ENCODE data around the gene PITPNB.

- TF ChIP-seq POLR2A (IDR thresholded peaks at IDR 0.05), result no peak
- TF ChIP-seq, protein P1, sequence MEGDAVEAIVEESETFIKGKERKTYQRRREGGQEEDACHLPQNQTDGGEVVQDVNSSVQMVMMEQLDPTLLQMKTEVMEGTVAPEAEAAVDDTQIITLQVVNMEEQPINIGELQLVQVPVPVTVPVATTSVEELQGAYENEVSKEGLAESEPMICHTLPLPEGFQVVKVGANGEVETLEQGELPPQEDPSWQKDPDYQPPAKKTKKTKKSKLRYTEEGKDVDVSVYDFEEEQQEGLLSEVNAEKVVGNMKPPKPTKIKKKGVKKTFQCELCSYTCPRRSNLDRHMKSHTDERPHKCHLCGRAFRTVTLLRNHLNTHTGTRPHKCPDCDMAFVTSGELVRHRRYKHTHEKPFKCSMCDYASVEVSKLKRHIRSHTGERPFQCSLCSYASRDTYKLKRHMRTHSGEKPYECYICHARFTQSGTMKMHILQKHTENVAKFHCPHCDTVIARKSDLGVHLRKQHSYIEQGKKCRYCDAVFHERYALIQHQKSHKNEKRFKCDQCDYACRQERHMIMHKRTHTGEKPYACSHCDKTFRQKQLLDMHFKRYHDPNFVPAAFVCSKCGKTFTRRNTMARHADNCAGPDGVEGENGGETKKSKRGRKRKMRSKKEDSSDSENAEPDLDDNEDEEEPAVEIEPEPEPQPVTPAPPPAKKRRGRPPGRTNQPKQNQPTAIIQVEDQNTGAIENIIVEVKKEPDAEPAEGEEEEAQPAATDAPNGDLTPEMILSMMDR (IDR thresholded peaks at IDR 0.05), result no peak
- no peak for TF ChIP-seq POLR2AphosphoS5 (IDR thresholded peaks at IDR 0.05)
Observed at GRCh38 chr22:27834364-27835185, 84.5 kb downstream of the PITPNB start.

Measured in sigmoid colon (tissue), 4 donors.